ENCODE results near the gene SOX10.
"Not testable (repeated sequence)": the region's sequence is repeated elsewhere in the genome, so short reads cannot be mapped to it uniquely, and the experiment has no call there.

SOX10 gene

DNA sequence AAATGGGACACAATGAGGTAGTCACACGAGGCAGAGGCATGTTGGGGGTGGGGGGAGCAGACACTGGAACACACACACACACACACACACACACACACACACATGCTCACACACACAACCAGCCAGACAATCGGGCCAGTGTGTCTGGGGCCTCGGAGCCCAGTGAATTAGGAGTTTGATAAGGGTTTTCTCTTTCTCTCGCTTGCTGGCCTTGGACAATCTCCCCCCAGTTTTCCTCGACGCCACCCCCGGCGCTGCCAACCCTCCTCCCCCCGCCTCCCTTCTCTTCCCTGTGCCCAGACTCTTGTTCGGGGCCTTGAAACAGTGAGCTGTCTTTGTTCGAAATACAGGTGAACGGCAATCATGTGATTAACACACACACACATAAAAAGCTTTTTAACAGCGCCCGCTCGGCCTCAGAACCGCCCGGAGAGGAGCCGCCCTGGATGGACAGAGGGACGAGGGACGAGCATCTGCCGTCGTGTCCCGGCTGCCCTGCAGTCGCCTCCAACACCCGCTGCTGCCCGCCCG is 1.5 kb upstream of the SOX10 start:
- DNase-seq = no peak

- DNase-seq = no peak
Measured at GRCh38 chr22:37985050-37985585, 763 bp upstream of the SOX10 start.

DNA sequence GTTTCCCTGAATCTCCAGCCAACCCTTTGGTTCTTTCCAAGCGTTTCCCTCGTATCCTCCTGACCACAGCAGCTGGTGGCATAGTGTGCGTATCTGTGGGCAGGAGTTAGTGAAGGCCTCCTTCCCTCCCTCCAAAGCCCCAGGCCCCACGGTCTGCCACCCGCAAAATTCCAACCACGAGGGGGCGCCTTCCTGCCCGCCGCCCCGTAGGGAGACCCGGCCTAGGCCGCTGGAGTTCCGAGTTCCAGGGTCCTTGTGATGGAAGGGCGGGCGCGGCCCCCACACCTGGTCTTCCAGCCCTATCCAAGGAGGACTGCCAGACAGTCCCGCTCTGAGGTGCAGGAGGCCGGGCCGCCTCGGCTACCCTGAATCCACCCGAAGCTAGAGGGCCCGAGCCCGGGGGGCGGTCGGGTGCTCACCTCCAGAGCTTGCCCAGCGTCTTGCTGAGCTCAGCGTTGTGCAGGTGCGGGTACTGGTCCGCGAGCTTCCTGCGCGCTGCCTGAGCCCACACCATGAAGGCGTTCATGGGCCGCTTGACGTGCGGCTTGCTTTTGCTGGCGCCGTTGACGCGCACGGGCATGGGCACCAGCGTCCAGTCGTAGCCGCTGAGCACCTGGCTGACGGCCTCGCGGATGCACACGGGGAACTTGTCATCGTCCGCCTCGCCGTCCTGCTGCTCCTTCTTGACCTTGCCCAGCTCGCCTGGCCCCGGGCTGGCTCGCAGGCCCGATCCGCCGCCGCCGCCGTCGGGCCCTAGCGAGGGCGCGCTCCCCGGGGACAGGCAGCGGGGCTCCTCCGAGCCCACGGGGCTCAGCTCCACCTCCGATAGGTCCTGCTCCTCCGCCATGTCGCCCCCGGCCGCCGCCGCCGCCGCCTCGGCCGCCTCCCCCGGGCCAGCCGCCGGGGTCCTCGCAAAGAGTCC is 1.2 kb downstream of the SOX10 start:
- DNase-seq = no peak

DNA sequence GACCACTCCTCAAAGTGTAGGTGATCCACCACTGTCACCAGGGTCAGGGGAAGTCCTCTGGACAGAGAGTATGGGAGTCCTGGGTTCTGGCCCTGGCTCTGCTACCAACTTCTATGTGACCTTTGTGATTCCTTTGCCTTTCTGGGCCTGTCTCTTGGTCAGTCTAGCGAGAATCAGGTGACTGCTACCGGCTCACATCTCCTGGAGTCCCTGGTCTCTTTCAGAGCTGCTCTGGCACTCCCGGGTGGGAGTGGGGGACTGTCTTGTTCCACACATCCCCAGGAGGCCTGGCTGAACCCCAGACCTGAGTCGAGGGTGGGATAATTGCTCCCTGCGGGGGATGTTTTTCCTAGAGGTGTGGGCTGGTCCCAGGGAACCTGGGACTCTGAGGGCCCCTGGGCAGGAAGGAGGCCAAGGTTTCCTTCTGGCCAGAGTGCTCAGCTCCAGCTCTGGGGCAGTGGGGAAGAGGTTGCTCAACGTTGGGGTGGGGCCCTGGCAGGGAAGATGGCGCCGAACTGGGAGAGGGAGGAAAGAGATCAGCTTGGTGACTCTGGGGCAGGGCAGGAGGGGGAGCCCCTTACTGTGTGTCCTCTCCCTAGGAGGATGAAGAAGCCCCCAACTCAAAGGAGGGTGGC is 2.1 kb downstream of the SOX10 start:
- no peak for DNase-seq

DNA sequence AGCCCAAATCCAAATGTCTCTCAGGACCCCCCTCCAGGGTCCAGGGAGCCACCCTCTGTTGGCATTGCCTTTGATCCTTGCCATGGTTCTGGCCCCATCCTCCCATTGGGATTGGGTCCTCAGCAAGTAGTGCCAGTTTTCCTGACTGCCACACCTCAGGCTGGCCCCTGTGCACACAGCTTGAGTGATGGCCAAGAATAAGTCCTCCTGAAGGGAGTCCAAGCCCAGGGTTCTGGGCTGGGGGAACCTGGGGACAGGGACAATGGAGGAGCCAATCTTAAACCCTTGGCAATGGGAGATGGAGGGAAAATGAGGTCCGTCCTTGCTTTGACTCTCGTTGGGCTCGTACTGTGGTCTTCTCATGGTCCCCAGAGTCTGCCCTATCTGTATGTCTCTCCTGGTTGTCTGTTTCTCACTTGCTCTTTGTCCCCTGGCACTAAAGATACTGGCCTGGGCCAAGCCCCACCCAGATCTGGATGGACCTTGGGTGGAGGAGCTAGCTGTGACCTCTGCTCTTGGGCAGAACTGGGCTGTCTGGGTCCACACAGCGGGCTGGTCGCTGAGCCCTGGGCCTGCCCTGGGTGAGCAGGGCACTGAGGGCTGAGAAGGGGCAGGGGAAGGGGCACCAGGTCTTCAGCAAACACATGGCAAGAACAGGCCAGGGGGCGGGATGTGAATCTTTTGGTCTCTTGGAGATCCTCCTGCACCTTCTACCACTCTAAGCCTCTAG is 2.9 kb downstream of the SOX10 start:
- no peak for DNase-seq

GRCh38 chr22:37979782-37980181 is 4.6 kb downstream of the SOX10 start:
- DNase-seq = no peak

DNA sequence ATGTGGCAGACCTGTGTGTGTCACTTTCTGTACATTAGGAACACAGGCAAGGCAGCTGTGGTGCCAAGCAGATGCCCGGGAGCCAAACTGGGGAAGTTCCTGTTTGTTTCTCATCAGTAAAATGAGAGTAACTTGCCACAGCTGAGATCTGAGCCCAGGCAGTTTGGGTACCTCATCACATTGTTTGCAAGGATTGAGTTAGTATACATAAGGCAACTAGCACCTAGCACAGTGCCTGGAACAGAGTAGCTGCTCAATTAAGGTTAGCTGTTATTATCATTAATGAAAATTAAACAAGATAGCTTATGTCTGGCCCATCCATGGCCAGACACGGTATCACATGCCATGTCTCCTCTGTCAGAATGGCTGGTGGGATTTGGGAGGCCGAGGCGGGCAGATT is 7.8 kb downstream of the SOX10 start:
- DNase-seq = no peak

DNA sequence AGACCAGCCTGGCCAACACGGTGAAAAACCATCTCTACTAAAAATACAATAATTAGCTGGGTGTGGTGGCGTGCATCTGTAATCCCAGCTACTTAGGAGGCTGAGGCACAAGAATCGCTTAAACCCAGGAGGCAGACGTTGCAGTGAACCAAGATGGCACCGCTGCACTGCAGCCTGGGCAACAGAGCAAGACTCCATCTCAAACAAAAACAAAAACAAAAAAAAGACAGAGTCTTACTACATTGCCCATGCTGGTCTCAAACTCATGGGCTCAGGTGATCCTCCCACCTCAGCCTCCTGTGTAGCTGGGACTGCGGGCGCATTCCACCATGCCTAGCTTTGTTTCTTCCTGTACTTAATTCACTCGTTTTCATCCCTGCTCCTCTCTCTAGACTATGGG is 8.3 kb downstream of the SOX10 start:
- DNase-seq = not testable (repeated sequence)

DNA sequence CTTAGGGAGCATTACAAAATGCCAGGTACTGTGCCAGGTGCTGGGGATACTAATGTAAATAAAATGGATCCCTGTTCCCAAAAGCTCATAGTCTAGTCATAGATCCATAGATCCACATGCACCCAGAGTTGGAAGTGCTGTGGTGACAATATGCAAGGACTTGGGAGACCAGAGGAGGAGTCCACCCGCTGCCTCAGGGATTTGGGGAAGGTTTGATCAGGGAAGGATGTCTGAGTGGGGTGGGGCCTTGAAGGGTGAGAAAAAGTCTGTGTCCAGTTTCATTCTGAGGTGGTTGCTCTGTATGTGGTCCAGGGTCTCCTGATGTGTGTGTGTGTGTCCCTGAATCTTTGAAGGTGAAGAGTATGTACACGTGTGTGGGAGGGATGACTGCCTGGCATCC is 9.2 kb downstream of the SOX10 start:
- no peak for DNase-seq

- no peak for DNase-seq
Measured at GRCh38 chr22:37973271-37974170, 10.8 kb downstream of the SOX10 start.

- DNase-seq = no peak
Measured at GRCh38 chr22:37972527-37972926, 11.8 kb downstream of the SOX10 start.

DNA sequence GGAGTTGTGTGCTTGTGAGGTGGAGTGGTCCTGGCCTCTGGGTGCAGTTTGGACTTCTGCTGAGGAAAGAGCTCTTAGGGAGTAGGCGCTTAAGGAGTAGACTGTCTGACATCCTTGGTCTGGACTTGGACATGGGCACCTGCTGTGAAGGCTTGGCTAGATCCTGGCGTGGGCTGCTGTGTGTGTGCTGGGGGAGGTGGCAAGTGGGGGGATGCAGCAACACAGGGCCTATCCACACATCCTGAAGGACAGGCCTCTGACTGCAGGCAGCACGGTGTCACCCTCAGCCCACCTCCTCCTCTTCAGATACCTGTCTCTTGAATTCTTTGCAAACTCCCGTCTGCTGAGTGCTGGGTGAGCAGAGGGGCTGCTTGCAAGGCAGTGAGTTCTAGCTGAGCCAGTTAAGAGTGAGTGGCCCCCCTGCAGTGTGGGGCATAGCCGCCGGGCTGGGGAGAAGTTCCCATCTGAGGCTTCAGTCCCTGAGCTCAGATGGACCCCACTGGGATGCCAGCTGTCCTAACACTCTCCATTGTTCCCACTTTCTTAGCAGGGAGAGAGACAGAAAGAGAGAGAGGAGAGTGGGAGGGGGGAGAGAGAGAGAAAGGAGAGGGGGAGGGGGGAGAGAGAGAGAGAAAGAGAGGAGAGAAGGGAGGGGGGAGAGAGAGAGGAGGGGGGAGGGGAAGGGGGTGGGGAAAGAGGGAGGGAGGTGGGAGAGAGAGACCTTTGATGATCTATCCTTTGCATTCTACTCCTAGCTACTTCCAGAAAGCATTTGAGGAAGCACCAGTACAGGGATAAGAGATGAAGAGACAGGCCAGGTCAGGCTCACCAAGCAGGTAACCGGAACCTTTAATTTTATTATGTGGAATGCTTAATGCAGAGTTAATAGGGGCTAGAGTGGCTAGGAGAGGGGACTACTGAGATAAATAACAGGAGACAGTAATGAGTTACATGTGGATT is 12.6 kb downstream of the SOX10 start:
- DNase-seq = no peak

- no peak for DNase-seq
Measured at GRCh38 chr22:37970864-37971263, 13.5 kb downstream of the SOX10 start.

DNA sequence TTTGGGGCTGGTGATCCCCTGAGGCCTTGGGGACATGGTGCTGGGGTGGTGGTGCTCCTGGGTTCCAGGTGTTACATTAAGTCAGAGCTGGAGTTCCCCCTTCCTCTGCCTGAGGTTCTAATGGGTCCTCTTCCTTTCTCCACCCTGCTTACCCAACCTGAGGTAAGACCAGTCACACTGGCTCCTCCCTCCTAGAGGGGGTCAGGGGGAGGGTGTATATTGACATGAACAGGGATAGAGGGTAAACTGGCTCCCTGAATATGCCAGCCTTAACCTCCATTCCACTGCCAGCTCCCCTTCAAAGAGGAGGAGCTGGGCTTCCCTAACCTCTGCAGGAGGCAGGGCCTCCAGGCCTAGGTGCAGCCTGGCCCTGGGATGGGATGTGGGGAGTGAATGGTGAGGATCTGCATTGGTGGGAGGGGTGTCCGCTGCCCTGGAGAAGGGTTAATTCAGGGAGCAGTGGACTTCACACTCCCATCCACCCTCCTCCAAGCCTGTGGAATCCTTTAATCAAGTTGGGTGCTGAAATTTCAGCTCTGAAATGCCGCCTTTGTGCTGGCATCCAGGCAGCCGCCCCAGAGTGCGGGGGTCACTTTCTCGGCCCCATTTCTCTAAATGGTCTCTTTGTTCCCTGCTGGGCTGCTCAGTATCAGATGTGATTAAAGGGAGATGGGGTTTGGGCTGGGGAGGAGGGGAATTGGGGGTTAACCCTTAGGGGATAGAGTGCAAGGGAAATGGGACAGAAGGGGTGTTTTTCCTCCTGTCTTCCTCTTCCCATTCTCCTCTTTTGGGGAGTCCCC is 15.7 kb downstream of the SOX10 start:
- DNase-seq = no peak

DNA sequence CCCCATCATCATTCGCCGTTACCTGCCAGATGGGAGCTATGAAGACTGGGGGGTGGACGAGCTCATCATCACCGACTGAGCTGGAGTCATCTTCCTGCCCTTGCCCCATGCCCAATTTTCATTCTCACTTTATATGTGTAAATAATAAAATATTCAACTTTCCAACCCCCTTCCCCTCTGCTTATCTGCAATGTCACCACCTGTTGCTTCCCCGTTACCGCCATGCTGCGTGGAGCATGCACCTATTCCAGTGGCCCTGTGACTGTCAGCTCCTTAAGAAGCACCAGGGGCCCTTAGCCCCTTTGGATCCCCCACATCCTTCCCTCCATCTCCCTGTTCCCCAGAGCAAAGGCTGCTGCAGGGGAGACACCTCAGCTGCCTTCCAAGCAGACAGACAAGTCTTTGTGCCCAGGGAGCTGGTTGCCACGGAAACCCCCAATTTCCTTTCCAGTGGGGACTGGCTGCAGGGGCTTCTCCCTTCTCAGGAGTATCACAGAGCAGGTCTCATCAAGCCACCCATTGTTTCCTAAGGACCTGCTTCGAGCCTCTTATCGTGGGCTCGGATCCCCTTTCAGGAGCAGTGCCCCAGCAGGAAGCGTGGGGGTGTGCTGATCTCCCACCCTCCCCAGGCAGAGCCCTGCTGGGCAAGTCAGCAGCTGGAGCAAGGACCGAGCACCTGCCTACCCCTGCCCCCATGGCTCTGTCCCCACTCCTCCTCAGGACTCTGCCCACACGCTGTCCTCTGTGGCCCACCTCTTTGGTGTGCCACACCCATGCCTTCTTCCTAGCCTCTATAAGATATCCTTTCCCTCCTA is 16.5 kb downstream of the SOX10 start:
- DNase-seq = no peak

GRCh38 chr22:37967147-37967546 is 17.2 kb downstream of the SOX10 start:
- DNase-seq = no peak

- DNase-seq = no peak
Measured at GRCh38 chr22:37965940-37966664, 18.3 kb downstream of the SOX10 start.

DNA sequence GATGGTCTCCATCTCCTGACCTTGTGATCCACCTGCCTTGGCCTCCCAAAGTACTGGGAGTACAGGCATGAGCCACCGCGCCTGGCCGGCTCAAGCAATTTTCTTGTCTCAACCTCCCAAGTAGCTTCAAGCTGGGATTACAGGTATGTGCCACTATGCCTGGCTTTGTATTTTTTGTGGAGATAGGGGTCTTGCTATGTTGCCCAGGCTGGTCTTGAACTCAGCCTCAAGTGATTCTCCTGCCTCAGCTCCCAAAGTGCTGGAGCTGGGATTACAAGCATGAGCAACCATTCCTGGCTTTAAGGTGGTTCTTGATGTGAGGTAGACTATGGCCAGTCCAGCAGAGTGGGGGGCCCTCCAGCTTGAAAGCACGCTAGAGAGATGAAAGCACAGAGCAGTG is 23.3 kb downstream of the SOX10 start:
- DNase-seq = no peak

All from left hindlimb (tissue), 1 donor.